Stimulated activated CD4-positive, alpha-beta T cell treated with anti-CD3 and anti-CD28 coated beads, Interleukin-15, amount 100 ng/mL, for 1 hour (primary cell): Measurements from ENCODE around the gene SLC37A4.
"Not testable (repeated sequence)": the region's sequence is repeated elsewhere in the genome, so short reads cannot be mapped to it uniquely, and the experiment has no call there.

ENCODE experiments used
- DNase-seq, 2 donors: peaks; one replicate each; pipeline ENCODE4 v3.0.0-alpha.2; 2020; ENCODE audit warnings: low read depth in 1 of 2, low spot score in 1 of 2

The SLC37A4 gene

GRCh38 chr11:119018074-119018938, 12.4 kb downstream of the SLC37A4 start, which contains the start of the genes RPS25 and TRAPPC4:
RPS25 (minus strand) TSS chr11:119018343; CDS start chr11:119018284, 59 bp downstream.
TRAPPC4 (plus strand) TSS chr11:119018766; CDS start chr11:119018796, 30 bp downstream.
- peak; percentile 85 to 86 for DNase-seq

- DNase-seq: not testable (repeated sequence)
Measured at GRCh38 chr11:119017377-119017776, 13.3 kb downstream of the SLC37A4 start.

- no peak for DNase-seq
Measured at GRCh38 chr11:119016216-119017009, 14.3 kb downstream of the SLC37A4 start.

- DNase-seq: no peak
Measured at GRCh38 chr11:119015054-119015611, 15.5 kb downstream of the SLC37A4 start.

- DNase-seq: no peak
Measured at GRCh38 chr11:119014209-119014924, 16.3 kb downstream of the SLC37A4 start.

- DNase-seq: no peak
Measured at GRCh38 chr11:119012629-119013170, 18.0 kb downstream of the SLC37A4 start.

- no peak for DNase-seq
Measured at GRCh38 chr11:119011476-119012053, 19.1 kb downstream of the SLC37A4 start.

- no peak for DNase-seq
Measured at GRCh38 chr11:119006656-119007055, 24.0 kb downstream of the SLC37A4 start.

GRCh38 chr11:119000906-119001305, 29.8 kb downstream of the SLC37A4 start:
- DNase-seq: no peak

GRCh38 chr11:118998822-118999221, 31.9 kb downstream of the SLC37A4 start:
- DNase-seq: no peak

- no peak for DNase-seq
Measured at GRCh38 chr11:118998388-118998717, 32.3 kb downstream of the SLC37A4 start.

GRCh38 chr11:118997627-118998387, 32.9 kb downstream of the SLC37A4 start, which contains the start of gene CENATAC:
CENATAC (plus strand) TSS chr11:118998138; CDS start chr11:118998198, 60 bp downstream.
- peak; percentile 92 to 93 for DNase-seq

GRCh38 chr11:118996926-118997626, 33.6 kb downstream of the SLC37A4 start:
- DNase-seq: no peak

- DNase-seq: not testable (repeated sequence)
Measured at GRCh38 chr11:118991486-118992038, 39.1 kb downstream of the SLC37A4 start.

GRCh38 chr11:118988280-118988679, 42.4 kb downstream of the SLC37A4 start:
- DNase-seq: no peak

- no peak for DNase-seq
Measured at GRCh38 chr11:118984825-118985224, 45.9 kb downstream of the SLC37A4 start.

- not testable (repeated sequence) for DNase-seq
Measured at GRCh38 chr11:118984337-118984736, 46.3 kb downstream of the SLC37A4 start.

GRCh38 chr11:118980191-118980881, 50.3 kb downstream of the SLC37A4 start:
- no peak for DNase-seq
